MM.1S (cell line): ENCODE measurements around the gene MEX3D.

Source experiments
- CTCF ChIP-seq: fragments of 300-600 bp; sonication (generic); IDR thresholded peaks from 2 replicates; pipeline ENCODE4 v1.5.1; 2016; ENCODE audit warnings: antibody characterized with exemption, low read length, mixed read lengths
- EZH2 ChIP-seq: fragments of 300-600 bp; sonication (generic); optimal IDR thresholded peaks from 2 replicates; pipeline ENCODE3; 2017; ENCODE audit warnings: low read depth, mild to moderate bottlenecking, antibody characterized with exemption, low read length, mixed read lengths

- no peak for TF ChIP-seq CTCF
- no peak for TF ChIP-seq EZH2
Measured at GRCh38 chr19:1516395-1516753, 51.8 kb downstream of the MEX3D start.
